Measurements from ENCODE around the gene CARM1. TPM values are rescaled to one million over a fixed set of nuclear protein-coding genes. Genes with fewer than 3 reads are reported as not detected.

Gene CARM1
- total RNA-seq, 1 donor from 2014 or later = 88.0 TPM

DNA sequence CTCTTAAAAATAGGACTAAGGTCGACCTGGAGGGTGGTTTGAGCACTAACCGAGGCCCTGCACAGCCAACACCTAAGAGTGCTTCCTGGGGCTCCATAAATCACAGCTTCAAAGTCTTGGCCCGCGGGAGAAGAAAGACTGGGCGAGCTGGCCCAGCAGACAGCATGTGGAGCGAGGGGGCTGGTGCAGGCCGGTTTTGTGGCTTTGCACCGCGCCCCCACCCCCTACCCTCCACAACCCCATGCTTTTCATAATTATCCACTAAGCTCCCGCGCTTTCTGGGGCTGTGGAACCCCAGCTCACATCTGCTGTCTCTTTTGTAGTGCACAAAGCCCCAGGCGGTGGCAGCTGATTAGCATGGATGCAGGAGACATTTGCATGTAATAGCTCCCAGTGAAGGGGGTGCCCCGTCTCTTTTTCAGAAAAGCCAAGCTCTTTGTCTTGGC is 17.1 kb downstream of the CARM1 start:
- no peak for DNase-seq (ENCODE audit: low spot score)
- Mint-ChIP-seq H3K9me3 (no peaks in the 10 kb centered on the region), H3K4me1 (ENCODE audit: low read depth) (no peaks in the 10 kb centered on the region), H3K27me3 (ENCODE audit: insufficient read depth) (no peaks in the 10 kb centered on the region), H3K27ac (no peak overlapping the region), H3K4me3 (no peak overlapping the region), H3K36me3 (ENCODE audit: low read depth) (no peaks in the 10 kb centered on the region)
- intact Hi-C loops (cut with micrococcal nuclease) = no loop called here

DNA sequence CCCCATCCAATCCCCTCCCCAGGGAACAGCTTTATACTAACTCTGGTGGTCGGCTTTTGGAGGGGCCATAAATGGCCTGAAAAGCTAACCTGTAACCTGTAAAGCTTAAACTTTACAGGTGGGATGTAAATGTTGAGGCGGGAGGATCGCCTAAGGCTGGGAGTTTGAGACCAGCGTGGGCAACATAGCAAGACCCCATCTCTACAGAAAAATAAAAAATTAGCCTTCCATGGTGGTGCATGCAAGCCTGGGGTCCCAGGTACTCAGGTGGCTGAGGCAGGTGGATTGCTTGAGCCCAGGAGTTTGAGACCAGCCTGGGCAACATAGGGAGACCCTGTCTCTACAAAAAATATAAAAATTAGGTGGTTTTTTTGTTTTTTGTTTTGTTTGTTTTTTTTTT is 18.5 kb downstream of the CARM1 start:
- Mint-ChIP-seq H3K27me3 (ENCODE audit: insufficient read depth) (no peaks in the 10 kb centered on the region), H3K4me3 (no peak overlapping the region), H3K4me1 (ENCODE audit: low read depth) (no peaks in the 10 kb centered on the region), H3K27ac (no peak overlapping the region), H3K9me3 (no peaks in the 10 kb centered on the region), H3K36me3 (ENCODE audit: low read depth) (no peaks in the 10 kb centered on the region)
- no peak for DNase-seq (ENCODE audit: low spot score)
- intact Hi-C loops (cut with micrococcal nuclease) = no loop called here

DNA sequence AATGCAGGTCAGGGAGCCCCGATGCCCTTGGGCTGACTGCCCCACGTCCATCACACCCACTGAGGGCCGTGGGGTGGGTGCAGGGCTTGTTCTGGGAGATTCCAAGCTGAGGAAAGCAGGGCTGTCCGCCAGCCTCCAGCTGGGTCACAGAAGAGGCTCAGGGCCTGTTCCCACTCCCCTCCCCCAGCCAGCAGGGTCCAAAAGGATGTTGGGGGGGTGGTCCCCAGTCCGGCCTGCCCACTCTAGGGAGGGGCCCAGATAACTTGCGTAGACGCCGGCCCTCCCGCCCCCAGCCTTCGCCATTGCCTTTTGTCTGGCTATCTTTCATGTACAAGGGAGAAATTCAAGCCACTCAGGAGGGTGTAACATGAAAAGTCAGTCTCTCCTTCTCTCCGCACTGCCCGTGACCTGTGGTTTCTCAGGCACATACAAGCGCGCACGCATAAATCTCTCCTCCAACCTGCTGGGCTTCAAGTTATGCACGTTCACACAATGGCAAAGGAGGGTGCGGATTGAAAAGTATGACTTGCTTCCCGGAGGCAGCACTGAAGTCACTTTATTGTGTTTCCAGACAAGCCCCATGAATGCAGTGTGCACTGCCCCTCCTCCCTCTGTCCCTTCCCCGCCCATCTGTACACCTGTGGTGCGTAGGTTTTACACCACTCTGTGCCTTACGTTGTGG is 20.2 kb downstream of the CARM1 start:
- Mint-ChIP-seq H3K27ac (no peak overlapping the region), H3K9me3 (no peaks in the 10 kb centered on the region), H3K27me3 (ENCODE audit: insufficient read depth) (no peaks in the 10 kb centered on the region), H3K4me3 (no peak overlapping the region), H3K4me1 (ENCODE audit: low read depth) (peaks cover 2% of the 10 kb centered on the region), H3K36me3 (ENCODE audit: low read depth) (no peaks in the 10 kb centered on the region)
- intact Hi-C loops (cut with micrococcal nuclease) = no loop called here
- DNase-seq (ENCODE audit: low spot score) = no peak

DNA sequence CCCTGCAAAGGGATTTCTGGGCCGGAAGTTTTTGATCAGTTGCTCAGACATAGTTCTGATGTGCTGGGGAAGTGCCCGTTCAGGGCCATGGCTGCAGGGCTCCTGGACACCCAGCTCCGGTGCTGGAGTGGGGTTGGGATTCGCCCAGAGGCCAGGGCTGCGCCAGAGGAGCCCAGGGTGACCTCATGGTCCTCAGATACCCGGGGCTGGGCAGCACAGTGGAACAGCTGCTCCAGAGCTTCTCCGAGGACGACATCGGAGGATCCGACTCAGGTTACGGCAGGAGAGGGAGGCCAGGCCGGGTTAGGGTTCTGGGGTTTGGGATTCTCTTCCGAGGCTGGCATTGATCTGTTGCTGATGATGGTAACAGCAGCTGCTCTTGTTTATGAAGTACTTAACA is 20.9 kb downstream of the CARM1 start:
- intact Hi-C loops (cut with micrococcal nuclease) = no loop called here
- H3K9me3 Mint-ChIP-seq = no peaks in the 10 kb centered on the region
- H3K4me1 Mint-ChIP-seq (ENCODE audit: low read depth) = peaks cover 9% of the 10 kb centered on the region

DNA sequence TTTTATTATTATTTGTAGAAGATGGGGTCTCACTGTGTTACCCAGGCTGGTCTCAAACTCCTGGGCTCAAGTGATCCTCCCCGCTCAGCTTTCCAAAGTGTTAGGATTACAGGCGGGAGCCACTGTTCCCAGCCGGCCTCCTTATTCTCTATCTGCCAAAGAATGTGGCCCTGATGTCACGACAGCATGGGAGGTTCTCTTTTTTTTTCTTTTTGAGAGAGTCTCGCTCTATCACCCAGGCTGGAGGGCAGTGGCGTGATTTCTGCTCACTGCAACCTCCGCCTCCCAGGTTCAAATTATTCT is 23.5 kb downstream of the CARM1 start:
- Mint-ChIP-seq H3K27me3 (ENCODE audit: insufficient read depth) (no peaks in the 10 kb centered on the region), H3K27ac (no peak overlapping the region), H3K36me3 (ENCODE audit: low read depth) (no peaks in the 10 kb centered on the region), H3K4me3 (no peak overlapping the region), H3K4me1 (ENCODE audit: low read depth) (peaks cover 9% of the 10 kb centered on the region), H3K9me3 (no peaks in the 10 kb centered on the region)
- intact Hi-C loops (cut with micrococcal nuclease) = no loop called here
- DNase-seq (ENCODE audit: low spot score) = no peak

More for the DNA sequence above, 20.9 kb downstream of the CARM1 start:
- DNase-seq (ENCODE audit: low spot score) = no peak
- Mint-ChIP-seq H3K36me3 (ENCODE audit: low read depth) (no peaks in the 10 kb centered on the region), H3K27me3 (ENCODE audit: insufficient read depth) (no peaks in the 10 kb centered on the region), H3K4me3 (no peak overlapping the region), H3K27ac (no peak overlapping the region)

DNA sequence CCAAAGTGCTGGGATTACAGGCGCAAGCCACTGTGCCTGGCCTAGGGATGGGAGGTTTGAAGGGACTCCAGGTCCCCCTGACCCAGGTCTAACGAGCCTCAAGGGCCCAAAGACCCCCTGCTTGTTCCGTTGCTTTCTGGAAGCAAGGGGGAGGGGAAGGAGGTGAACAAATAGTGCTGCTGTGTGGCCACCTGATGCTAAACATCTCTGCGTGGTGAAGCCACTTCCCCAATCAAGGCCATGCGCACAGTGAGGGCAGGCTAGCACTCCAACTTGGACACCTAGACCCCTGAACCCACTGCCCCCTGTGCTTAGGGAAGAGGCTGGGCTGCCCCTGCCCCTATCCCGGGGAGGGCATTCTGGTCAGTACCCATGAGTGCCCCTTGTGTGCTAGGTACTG is 24.0 kb downstream of the CARM1 start:
- Mint-ChIP-seq H3K36me3 (ENCODE audit: low read depth) (no peaks in the 10 kb centered on the region), H3K9me3 (no peaks in the 10 kb centered on the region), H3K4me1 (ENCODE audit: low read depth) (peaks cover 9% of the 10 kb centered on the region), H3K4me3 (no peak overlapping the region), H3K27me3 (ENCODE audit: insufficient read depth) (no peaks in the 10 kb centered on the region), H3K27ac (no peak overlapping the region)
- intact Hi-C loops (cut with micrococcal nuclease) = no loop called here
- DNase-seq (ENCODE audit: low spot score) = no peak

DNA sequence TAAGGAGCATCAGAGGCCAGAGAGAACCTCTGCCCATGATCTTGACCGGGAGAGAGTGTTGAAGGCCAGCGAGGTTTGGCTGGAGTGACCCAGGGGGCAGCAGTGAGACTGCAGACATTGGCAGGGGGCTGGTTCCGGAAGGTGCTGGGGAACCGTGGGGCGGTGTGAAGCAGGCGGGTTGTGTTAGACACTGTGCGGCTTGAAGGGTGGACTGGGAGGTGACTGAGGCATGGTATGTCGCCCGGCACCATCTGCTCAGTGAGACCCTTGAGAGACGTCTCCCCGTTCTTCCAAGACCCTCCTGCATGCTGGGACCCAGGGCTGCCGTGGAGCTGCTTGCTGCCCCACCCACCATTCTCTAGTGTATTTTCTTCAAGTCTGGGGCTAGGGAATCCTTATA is 24.6 kb downstream of the CARM1 start:
- H3K4me1 Mint-ChIP-seq (ENCODE audit: low read depth) = peaks cover 9% of the 10 kb centered on the region
- intact Hi-C loops (cut with micrococcal nuclease) = no loop called here
- H3K4me3 Mint-ChIP-seq = no peak overlapping the region
- H3K27ac Mint-ChIP-seq = no peak overlapping the region
- DNase-seq (ENCODE audit: low spot score) = no peak
- H3K36me3 Mint-ChIP-seq (ENCODE audit: low read depth) = no peaks in the 10 kb centered on the region
- no peaks in the 10 kb centered on the region for H3K9me3 Mint-ChIP-seq
- no peaks in the 10 kb centered on the region for H3K27me3 Mint-ChIP-seq (ENCODE audit: insufficient read depth)

DNA sequence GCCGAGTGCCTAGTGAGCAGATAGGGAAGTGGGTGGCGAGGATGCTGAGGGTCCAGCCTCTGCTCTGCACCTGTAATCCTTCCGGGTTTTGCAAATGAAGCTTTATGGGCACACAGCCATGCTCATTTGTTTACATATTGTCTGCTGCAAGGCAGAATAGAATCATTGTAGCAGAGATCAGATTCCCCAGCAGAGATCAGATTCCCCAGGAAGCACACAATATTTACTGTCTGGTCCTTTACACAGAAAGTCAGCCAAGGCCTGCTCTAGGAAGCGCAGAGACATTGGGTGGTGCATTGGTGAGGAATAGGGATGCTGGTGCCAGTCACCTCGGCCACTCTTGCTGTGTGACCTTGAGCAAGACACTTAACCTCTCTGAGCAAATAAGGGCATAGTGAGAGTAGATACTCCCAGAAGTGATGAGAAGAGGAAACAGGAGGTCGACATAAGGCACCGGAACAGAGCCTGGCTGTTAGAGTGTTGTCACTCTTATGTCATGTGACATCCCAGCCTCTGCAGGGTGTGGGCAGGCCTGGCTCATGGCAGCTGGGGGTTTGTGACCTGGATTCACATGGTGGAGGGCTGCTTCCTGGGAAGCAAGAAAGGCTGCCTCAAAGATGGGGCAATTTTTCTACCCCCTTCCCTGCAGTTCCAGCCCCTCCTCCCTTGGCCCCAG is 25.6 kb downstream of the CARM1 start:
- H3K36me3 Mint-ChIP-seq (ENCODE audit: low read depth) = no peaks in the 10 kb centered on the region
- H3K27ac Mint-ChIP-seq = no peak overlapping the region
- no peaks in the 10 kb centered on the region for H3K9me3 Mint-ChIP-seq
- H3K4me1 Mint-ChIP-seq (ENCODE audit: low read depth) = peaks cover 9% of the 10 kb centered on the region
- no peak overlapping the region for H3K4me3 Mint-ChIP-seq
- no peaks in the 10 kb centered on the region for H3K27me3 Mint-ChIP-seq (ENCODE audit: insufficient read depth)
- no peak for DNase-seq (ENCODE audit: low spot score)
- intact Hi-C loops (cut with micrococcal nuclease) = no loop called here

DNA sequence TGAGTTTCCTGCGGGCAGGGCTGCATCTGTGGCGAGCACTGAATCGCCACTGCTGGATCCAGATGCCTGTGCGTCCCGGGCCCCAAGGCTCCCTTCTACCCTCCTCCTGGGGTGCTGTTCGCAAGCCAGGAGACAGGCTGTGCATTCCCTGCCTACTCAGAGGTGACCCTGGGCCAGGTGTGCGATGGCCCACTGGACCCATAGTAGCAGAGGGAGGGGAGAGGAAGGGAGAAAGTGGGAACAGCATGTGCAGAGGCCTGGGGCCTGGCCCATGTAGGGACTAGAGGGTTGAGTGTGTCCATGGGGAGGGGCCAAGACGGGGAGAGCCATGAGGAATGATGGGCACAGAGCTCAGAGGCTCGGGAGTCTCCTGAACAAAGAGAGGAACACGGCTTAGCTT is 27.3 kb downstream of the CARM1 start:
- DNase-seq (ENCODE audit: low spot score) = no peak
- Mint-ChIP-seq H3K4me1 (ENCODE audit: low read depth) (peaks cover 9% of the 10 kb centered on the region), H3K4me3 (no peak overlapping the region), H3K27me3 (ENCODE audit: insufficient read depth) (no peaks in the 10 kb centered on the region), H3K27ac (no peak overlapping the region), H3K9me3 (peaks cover 4% of the 10 kb centered on the region), H3K36me3 (ENCODE audit: low read depth) (peaks cover 3% of the 10 kb centered on the region)
- intact Hi-C loops (cut with micrococcal nuclease) = no loop called here

DNA sequence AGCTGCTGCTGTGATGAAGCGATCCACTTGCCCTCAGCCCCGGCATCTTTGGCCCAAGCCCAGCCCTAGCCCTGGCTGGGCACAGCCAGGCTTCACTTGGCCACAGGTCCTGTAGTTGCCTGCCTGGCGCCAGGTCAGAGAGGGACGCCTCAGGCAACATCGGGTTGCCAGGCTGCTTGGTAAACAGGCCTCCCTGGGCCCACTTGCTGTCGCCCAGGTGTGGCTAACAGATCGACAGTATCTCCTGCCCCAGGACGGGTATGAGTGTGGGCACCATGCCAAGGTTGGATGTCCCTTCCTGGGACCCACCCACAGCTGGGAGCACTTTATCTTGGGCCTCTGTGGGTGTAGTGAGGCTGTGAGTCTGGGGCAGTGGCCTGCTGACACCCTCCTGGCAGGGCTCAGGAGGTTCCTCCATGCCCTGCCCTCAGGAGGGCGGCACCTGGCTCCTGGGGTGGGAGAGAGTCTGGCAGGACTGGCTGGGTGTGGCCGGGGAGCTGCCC is 27.8 kb downstream of the CARM1 start:
- no peak for DNase-seq (ENCODE audit: low spot score)
- no peak overlapping the region for H3K4me3 Mint-ChIP-seq
- H3K4me1 Mint-ChIP-seq (ENCODE audit: low read depth) = peaks cover 9% of the 10 kb centered on the region
- peaks cover 4% of the 10 kb centered on the region for H3K9me3 Mint-ChIP-seq
- H3K36me3 Mint-ChIP-seq (ENCODE audit: low read depth) = peaks cover 3% of the 10 kb centered on the region
- no peak overlapping the region for H3K27ac Mint-ChIP-seq
- intact Hi-C loops (cut with micrococcal nuclease) = no loop called here
- no peaks in the 10 kb centered on the region for H3K27me3 Mint-ChIP-seq (ENCODE audit: insufficient read depth)

DNA sequence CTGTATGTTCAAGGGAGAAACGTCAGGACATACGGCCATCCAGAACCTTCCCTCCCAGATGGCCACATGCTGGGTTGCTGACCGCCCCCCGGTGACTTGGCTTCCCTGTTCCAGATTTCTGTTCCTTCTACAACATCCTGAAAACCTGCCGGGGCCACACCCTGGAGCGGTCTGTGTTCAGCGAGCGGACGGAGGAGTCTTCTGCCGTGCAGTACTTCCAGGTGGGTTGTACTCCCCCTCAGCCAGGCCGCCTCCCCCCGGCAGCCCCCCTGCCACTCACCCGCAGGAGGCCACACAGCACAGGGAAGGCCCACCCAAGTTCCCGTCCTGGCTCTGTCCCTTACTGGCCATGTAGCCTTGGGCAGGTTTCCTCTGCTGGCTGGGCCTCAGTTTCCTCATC is 36.6 kb downstream of the CARM1 start:
- Mint-ChIP-seq H3K36me3 (ENCODE audit: low read depth) (peaks cover 9% of the 10 kb centered on the region), H3K27ac (no peak overlapping the region), H3K4me1 (ENCODE audit: low read depth) (no peaks in the 10 kb centered on the region), H3K27me3 (ENCODE audit: insufficient read depth) (no peaks in the 10 kb centered on the region), H3K9me3 (peaks cover 3% of the 10 kb centered on the region), H3K4me3 (no peak overlapping the region)
- intact Hi-C loops (cut with micrococcal nuclease) = no loop called here
- no peak for DNase-seq (ENCODE audit: low spot score)

DNA sequence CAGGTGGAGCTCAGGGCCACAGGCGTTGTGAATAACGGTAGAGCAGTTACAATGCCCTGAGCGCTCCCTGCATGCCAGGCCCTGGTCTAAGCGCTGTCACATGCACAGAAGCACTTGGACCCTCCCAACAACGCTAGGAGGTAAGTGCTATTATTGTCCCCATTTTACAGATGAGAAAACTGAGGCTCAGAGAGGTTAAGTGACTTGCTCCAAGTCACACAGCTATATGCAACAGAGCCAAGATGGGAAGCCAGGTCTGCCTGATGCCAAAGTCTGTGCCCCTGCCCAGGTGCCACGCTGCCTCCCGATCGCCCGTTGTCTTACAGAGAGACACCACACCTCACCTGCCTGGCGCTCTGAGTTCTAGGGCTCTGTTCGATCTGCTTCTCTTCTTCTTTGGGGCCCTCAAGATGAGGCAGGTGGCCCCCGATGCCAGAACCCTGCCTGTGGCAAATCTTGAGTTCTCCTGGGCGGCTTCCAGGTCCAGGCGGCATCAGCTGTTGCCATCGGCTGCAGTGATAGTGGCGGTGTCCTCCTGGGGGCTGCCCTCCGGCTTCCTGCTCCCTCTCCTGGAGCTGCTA is 37.1 kb downstream of the CARM1 start:
- no peaks in the 10 kb centered on the region for H3K9me3 Mint-ChIP-seq
- H3K36me3 Mint-ChIP-seq (ENCODE audit: low read depth) = peaks cover 9% of the 10 kb centered on the region
- no peak overlapping the region for H3K27ac Mint-ChIP-seq
- intact Hi-C loops (cut with micrococcal nuclease) = no loop called here
- no peak overlapping the region for H3K4me3 Mint-ChIP-seq
- H3K4me1 Mint-ChIP-seq (ENCODE audit: low read depth) = no peaks in the 10 kb centered on the region
- H3K27me3 Mint-ChIP-seq (ENCODE audit: insufficient read depth) = no peaks in the 10 kb centered on the region
- no peak for DNase-seq (ENCODE audit: low spot score)

DNA sequence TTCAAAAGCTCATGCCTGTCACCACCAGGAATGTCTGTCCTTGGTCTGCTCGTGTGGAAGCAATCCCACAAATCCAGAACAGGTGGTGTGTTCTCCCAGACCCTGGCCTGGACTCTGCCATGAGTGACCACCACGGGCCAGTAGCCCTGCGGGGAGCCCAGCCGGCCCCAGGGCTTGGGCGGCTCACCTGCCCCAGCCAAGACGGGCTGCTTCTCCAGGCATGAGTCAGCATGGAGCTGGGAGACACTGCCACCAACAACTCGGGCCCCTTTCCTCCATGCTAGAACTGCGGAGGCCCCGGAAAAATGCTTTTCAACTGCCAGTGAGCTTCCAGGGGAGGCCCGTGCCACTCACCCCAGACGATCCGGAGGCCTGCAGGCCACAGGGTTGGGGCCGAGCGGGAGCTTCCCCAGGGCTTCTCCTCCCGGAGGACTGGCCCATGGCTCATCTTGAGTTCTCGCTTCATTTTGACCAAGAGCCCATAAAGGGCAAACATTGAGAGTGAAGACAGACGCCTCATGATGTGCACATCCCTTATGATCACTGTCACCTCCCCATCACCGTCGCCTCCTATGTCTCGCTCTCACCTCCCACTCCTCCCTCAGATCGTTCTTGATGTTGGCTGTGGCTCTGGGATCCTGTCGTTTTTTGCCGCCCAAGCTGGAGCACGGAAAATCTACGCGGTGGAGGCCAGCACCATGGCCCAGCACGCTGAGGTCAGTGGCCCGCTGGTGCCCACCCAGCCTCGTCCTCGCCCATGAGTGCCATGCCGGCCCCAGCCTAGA is 40.4 kb downstream of the CARM1 start:
- intact Hi-C loops (cut with micrococcal nuclease) = no loop called here
- no peaks in the 10 kb centered on the region for H3K9me3 Mint-ChIP-seq
- H3K4me1 Mint-ChIP-seq (ENCODE audit: low read depth) = no peaks in the 10 kb centered on the region
- no peak for DNase-seq (ENCODE audit: low spot score)
- H3K4me3 Mint-ChIP-seq = no peak overlapping the region
- H3K36me3 Mint-ChIP-seq (ENCODE audit: low read depth) = peaks cover 13% of the 10 kb centered on the region
- H3K27me3 Mint-ChIP-seq (ENCODE audit: insufficient read depth) = no peaks in the 10 kb centered on the region
- H3K27ac Mint-ChIP-seq = no peak overlapping the region

Measured in activated T-helper 1 cell treated with anti-CD3 and anti-CD28 coated beads, Interleukin-12 subunit alpha, Interleukin-12 subunit beta, Interleukin-2, Interleukin-4 antibody, amounts not matched to agents 30 ng/mL and 10 ng/mL and 1 ng/mL, durations not matched to agents 14 hours and 24 hours and 36 hours (primary cell).